ENCODE data around the gene ADGRG6.

DNA sequence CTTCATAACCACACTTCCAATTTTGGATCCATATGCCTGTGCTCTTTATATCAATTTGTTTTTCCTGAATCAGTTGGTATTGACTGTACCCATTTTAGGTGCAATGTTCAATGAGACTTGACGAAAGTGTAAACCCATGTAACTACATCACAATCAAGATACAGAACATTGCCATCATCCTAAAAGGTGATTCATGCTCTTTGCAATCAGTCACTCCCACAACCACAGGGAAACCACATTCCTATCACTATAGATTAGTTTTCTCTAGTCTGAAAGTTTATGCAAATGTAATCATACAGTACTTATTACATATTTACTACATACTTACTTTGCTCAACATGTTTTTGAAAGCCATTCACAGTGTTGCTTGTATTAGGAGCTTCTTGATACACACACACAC, 167.4 kb downstream of the ADGRG6 start:
- TF ChIP-seq POLR2A (IDR thresholded peaks at IDR 0.05; ENCODE audit: low read length) (no peak), GATA1 (IDR thresholded peaks at IDR 0.05; ENCODE audit: low read depth, low read length) (no peak)
